ENCODE data around the gene MRPS18B. TPM values are rescaled to one million over a fixed set of nuclear protein-coding genes. Genes with fewer than 3 reads are reported as not detected.

The MRPS18B gene
- total RNA-seq, 1 experiment from 2014 or later: 119 TPM

DNA sequence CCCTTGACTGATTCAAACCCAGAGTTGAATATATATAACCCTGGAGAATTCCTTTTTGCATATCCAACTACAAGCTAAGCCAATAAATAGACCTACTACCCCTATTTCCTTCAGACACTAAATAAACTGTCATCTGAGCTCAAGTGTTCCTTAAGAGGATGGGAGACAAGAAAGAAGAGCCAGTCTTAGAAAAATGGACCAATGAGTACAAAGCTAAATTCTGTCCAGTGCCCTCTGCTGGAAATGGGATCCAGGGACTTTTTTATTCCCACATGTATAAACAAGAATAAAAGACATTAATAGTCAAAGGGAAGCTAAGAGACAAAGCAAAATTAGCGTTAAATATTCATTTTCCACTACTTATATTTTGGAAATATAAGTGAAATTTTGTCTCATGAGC, 5.4 kb upstream of the MRPS18B start:
- Histone ChIP-seq H2AFZ (ENCODE audit: low read length) (no peak overlapping the region), H4K20me1 (ENCODE audit: insufficient read depth, low read depth, low read length) (peaks cover 8% of the 10 kb centered on the region), H3K36me3 (ENCODE audit: insufficient read depth, low read length) (peaks cover 51% of the 10 kb centered on the region), H3K27me3 (ENCODE audit: low read length) (no peaks in the 10 kb centered on the region), H3K79me2 (ENCODE audit: low read length) (peaks cover 36% of the 10 kb centered on the region), H3K4me1 (ENCODE audit: low read length) (peaks cover 47% of the 10 kb centered on the region), H3K9me2 (replicated peaks; ENCODE audit: insufficient read depth, low read length) (no peaks in the 10 kb centered on the region), H3K9me3 (ENCODE audit: low read length) (no peaks in the 10 kb centered on the region), H3K4me2 (ENCODE audit: low read depth, low read length, poor library complexity, severe bottlenecking) (peak overlapping the region; percentile 100), H3K9ac (ENCODE audit: low read length) (no peak overlapping the region), H3K4me3 (ENCODE audit: low read length) (no peak overlapping the region), H3K27ac (ENCODE audit: low read length) (peak overlapping the region; percentile 94)
- peak; percentile 69 for DNase-seq

DNA sequence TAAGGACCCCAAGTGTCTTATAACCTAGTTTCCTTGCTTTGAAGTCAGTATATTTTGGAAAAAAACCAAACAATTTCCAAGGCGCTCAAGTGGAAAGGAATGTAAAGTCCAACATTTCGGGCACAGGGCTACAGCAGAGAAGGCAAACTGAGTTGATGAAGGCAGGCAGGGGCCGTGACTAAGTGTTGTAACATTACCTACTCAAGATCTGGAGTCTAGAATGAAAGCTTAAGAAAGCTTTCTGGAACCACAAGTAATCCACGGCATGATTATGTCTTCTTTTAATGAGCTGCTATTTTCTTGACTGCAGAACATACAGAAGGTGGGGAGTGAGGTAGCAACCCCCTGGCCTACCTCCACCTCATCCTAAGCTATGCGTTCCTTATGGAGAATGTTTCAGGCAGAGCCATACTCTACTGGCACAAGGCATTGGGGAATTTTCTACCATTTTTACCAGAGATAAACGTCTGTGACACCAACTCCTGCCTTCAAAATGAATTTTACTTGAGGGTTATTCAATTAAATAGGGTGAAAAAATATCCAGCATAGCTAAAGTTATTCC, 4.9 kb upstream of the MRPS18B start:
- Histone ChIP-seq H4K20me1 (ENCODE audit: insufficient read depth, low read depth, low read length) (peaks cover 4% of the 10 kb centered on the region; the same call in 1 of the 2 replicates), H3K79me2 (ENCODE audit: low read length) (peaks cover 36% of the 10 kb centered on the region), H3K9me3 (ENCODE audit: low read length) (no peaks in the 10 kb centered on the region), H3K36me3 (ENCODE audit: insufficient read depth, low read length) (peaks cover 46% of the 10 kb centered on the region), H3K4me1 (ENCODE audit: low read length) (peaks cover 47% of the 10 kb centered on the region), H3K4me3 (ENCODE audit: low read length) (no peak overlapping the region), H3K9me2 (replicated peaks; ENCODE audit: insufficient read depth, low read length) (no peaks in the 10 kb centered on the region), H2AFZ (ENCODE audit: low read length) (no peak overlapping the region), H3K9ac (ENCODE audit: low read length) (0 out of 2 replicates have a peak overlapping the region, but pooled peaks have one; percentile 23), H3K27ac (ENCODE audit: low read length) (peak overlapping the region; percentile 94), H3K4me2 (ENCODE audit: low read depth, low read length, poor library complexity, severe bottlenecking) (peak overlapping the region; percentile 100), H3K27me3 (ENCODE audit: low read length) (no peaks in the 10 kb centered on the region)
- DNase-seq: peak; percentile 61

GRCh38 chr6:30613251-30614043, 4.2 kb upstream of the MRPS18B start:
- no peaks in the 10 kb centered on the region for H3K27me3 ChIP-seq (ENCODE audit: low read length)
- peak; percentile 65 for DNase-seq
- peaks cover 49% of the 10 kb centered on the region for H3K4me1 ChIP-seq (ENCODE audit: low read length)
- H2AFZ ChIP-seq (ENCODE audit: low read length): no peak overlapping the region
- H3K36me3 ChIP-seq (ENCODE audit: insufficient read depth, low read length): peaks cover 45% of the 10 kb centered on the region
- peak overlapping the region; percentile 23; the same call in 1 of the 2 replicates for H3K9ac ChIP-seq (ENCODE audit: low read length)
- no peaks in the 10 kb centered on the region for H3K9me3 ChIP-seq (ENCODE audit: low read length)
- H3K27ac ChIP-seq (ENCODE audit: low read length): peak overlapping the region; percentile 94
- no peak overlapping the region for H3K4me3 ChIP-seq (ENCODE audit: low read length)
- peaks cover 43% of the 10 kb centered on the region for H3K79me2 ChIP-seq (ENCODE audit: low read length)
- H3K9me2 ChIP-seq (replicated peaks; ENCODE audit: insufficient read depth, low read length): no peaks in the 10 kb centered on the region
- H3K4me2 ChIP-seq (ENCODE audit: low read depth, low read length, poor library complexity, severe bottlenecking): peak overlapping the region; percentile 100
- peaks cover 4% of the 10 kb centered on the region; the same call in 1 of the 2 replicates for H4K20me1 ChIP-seq (ENCODE audit: insufficient read depth, low read depth, low read length)

- Histone ChIP-seq H3K27me3 (ENCODE audit: low read length) (no peaks in the 10 kb centered on the region), H3K9me2 (replicated peaks; ENCODE audit: insufficient read depth, low read length) (no peaks in the 10 kb centered on the region), H3K79me2 (ENCODE audit: low read length) (peaks cover 51% of the 10 kb centered on the region), H3K4me2 (ENCODE audit: low read depth, low read length, poor library complexity, severe bottlenecking) (peak overlapping the region; percentile 100), H3K4me3 (ENCODE audit: low read length) (peak overlapping the region; percentile 54), H3K36me3 (ENCODE audit: insufficient read depth, low read length) (peaks cover 37% of the 10 kb centered on the region), H4K20me1 (ENCODE audit: insufficient read depth, low read depth, low read length) (peaks cover 4% of the 10 kb centered on the region; the same call in 1 of the 2 replicates), H3K4me1 (ENCODE audit: low read length) (peaks cover 57% of the 10 kb centered on the region), H2AFZ (ENCODE audit: low read length) (no peak overlapping the region), H3K9ac (ENCODE audit: low read length) (peak overlapping the region; percentile 61), H3K27ac (ENCODE audit: low read length) (peak overlapping the region; percentile 94), H3K9me3 (ENCODE audit: low read length) (no peaks in the 10 kb centered on the region)
- peak; percentile 55 for DNase-seq
Observed at GRCh38 chr6:30614044-30614842, 3.4 kb upstream of the MRPS18B start.

GRCh38 chr6:30614843-30615218, 2.8 kb upstream of the MRPS18B start:
- Histone ChIP-seq H3K4me3 (ENCODE audit: low read length) (peak overlapping the region; percentile 96), H4K20me1 (ENCODE audit: insufficient read depth, low read depth, low read length) (peaks cover 4% of the 10 kb centered on the region; the same call in 1 of the 2 replicates), H3K27ac (ENCODE audit: low read length) (peak overlapping the region; percentile 94), H3K9me2 (replicated peaks; ENCODE audit: insufficient read depth, low read length) (no peaks in the 10 kb centered on the region), H3K9me3 (ENCODE audit: low read length) (no peaks in the 10 kb centered on the region), H2AFZ (ENCODE audit: low read length) (no peak overlapping the region), H3K36me3 (ENCODE audit: insufficient read depth, low read length) (peaks cover 37% of the 10 kb centered on the region), H3K9ac (ENCODE audit: low read length) (peak overlapping the region; percentile 99), H3K27me3 (ENCODE audit: low read length) (no peaks in the 10 kb centered on the region), H3K79me2 (ENCODE audit: low read length) (peaks cover 57% of the 10 kb centered on the region), H3K4me2 (ENCODE audit: low read depth, low read length, poor library complexity, severe bottlenecking) (peak overlapping the region; percentile 100), H3K4me1 (ENCODE audit: low read length) (peaks cover 60% of the 10 kb centered on the region)
- DNase-seq: peak; percentile 97

DNA sequence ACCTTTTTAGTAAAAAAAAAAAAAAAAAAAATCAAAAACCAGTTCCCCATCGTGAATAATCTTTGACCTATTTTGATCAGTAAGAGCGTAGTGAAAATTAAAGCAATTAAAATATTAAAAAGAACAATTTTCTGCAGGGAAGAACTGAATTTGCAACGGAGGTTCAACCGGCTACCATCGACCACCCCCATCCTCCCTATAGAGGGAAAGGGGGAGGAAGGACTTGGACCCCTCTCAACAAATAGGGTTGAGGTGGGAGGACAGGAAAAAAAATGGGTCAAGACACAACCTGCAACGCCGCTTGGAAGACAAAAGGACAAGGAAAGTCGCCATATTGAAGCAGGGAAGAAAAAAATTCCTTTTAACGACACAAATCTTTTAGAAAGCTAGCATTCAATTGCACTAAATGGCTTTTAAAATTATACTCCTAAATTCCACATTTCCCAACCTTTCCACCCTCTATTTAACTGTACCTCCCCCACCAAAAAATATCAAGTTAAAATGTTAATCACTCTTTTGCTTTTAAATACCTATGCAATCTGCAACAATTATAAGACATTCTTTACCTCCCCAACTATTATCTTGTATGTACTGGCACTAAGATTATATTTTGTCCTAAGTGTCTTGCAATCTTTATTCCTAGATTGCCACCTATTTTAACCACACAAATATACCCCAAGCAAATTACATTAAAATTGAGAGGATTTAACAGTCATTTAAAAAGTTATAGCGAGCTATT, 2.3 kb upstream of the MRPS18B start:
- DNase-seq: peak; percentile 87
- Histone ChIP-seq H3K9me3 (ENCODE audit: low read length) (no peaks in the 10 kb centered on the region), H3K4me1 (ENCODE audit: low read length) (peaks cover 60% of the 10 kb centered on the region), H4K20me1 (ENCODE audit: insufficient read depth, low read depth, low read length) (peaks cover 4% of the 10 kb centered on the region; the same call in 1 of the 2 replicates), H3K4me3 (ENCODE audit: low read length) (peak overlapping the region; percentile 96), H2AFZ (ENCODE audit: low read length) (no peak overlapping the region), H3K9me2 (replicated peaks; ENCODE audit: insufficient read depth, low read length) (no peaks in the 10 kb centered on the region), H3K9ac (ENCODE audit: low read length) (peak overlapping the region; percentile 99), H3K4me2 (ENCODE audit: low read depth, low read length, poor library complexity, severe bottlenecking) (peak overlapping the region; percentile 100), H3K79me2 (ENCODE audit: low read length) (peaks cover 57% of the 10 kb centered on the region), H3K27me3 (ENCODE audit: low read length) (no peaks in the 10 kb centered on the region), H3K27ac (ENCODE audit: low read length) (peak overlapping the region; percentile 94), H3K36me3 (ENCODE audit: insufficient read depth, low read length) (peaks cover 33% of the 10 kb centered on the region)

GRCh38 chr6:30615958-30616810, 1.5 kb upstream of the MRPS18B start:
- H3K9me3 ChIP-seq (ENCODE audit: low read length): no peaks in the 10 kb centered on the region
- H3K79me2 ChIP-seq (ENCODE audit: low read length): peaks cover 57% of the 10 kb centered on the region
- H2AFZ ChIP-seq (ENCODE audit: low read length): no peak overlapping the region
- H3K4me3 ChIP-seq (ENCODE audit: low read length): peak overlapping the region; percentile 96
- H3K4me2 ChIP-seq (ENCODE audit: low read depth, low read length, poor library complexity, severe bottlenecking): peak overlapping the region; percentile 100
- peak overlapping the region; percentile 99 for H3K9ac ChIP-seq (ENCODE audit: low read length)
- peaks cover 4% of the 10 kb centered on the region; the same call in 1 of the 2 replicates for H4K20me1 ChIP-seq (ENCODE audit: insufficient read depth, low read depth, low read length)
- DNase-seq: peak; percentile 78
- H3K27ac ChIP-seq (ENCODE audit: low read length): peak overlapping the region; percentile 94
- peaks cover 60% of the 10 kb centered on the region for H3K4me1 ChIP-seq (ENCODE audit: low read length)
- peaks cover 31% of the 10 kb centered on the region for H3K36me3 ChIP-seq (ENCODE audit: insufficient read depth, low read length)
- H3K27me3 ChIP-seq (ENCODE audit: low read length): no peaks in the 10 kb centered on the region
- H3K9me2 ChIP-seq (replicated peaks; ENCODE audit: insufficient read depth, low read length): no peaks in the 10 kb centered on the region

Measured in Karpas-422 (cell line).